K562 (cell line): ENCODE measurements around the gene ABCC1. TPM values are rescaled to one million over a fixed set of nuclear protein-coding genes. Genes with fewer than 3 reads are reported as not detected.
A peak's percentile ranks its signal among the peaks of the same experiment; 100 is the strongest.

Source experiments
- ATAC-seq: fragments of 200-7000 bp; cut with Tn5 transposase; 3 replicates; pipeline ENCODE4 v1.9.1; 2020; ENCODE audit warnings: moderate library complexity
- BruUV-seq: library from RNA; stranded (reverse); fragments of 400-500 nt; replicated peaks from 2 replicates; lab custom pipeline; 2021; lab: Mats Ljungman, UMichigan
- CTCF ChIA-PET: fragments of 300-600 bp; formaldehyde crosslinking; extraction: SDS; loops from one replicate; lab custom pipeline; 2021; ENCODE audit warnings: low intra/inter-chr PET ratio; lab: Yijun Ruan, JAX
- POLR2A ChIA-PET: fragments of 300-600, 350-650 bp; sonication (Branson Sonifier 250); formaldehyde crosslinking; extraction: SDS; loops from one replicate; lab custom pipeline; 2021; ENCODE audit warnings: antibody characterized with exemption, inconsistent platforms; lab: Yijun Ruan, JAX
- DNase-seq, 4 experiments: peaks; one replicate each; pipeline versions ENCODE4 v3.0.0 to v3.0.0-alpha.2; 2011 to 2018; ENCODE audit warnings: low spot score in 3 of 4, mixed read lengths in 3 of 4; ENCODE audit errors: extremely low read depth in 1 of 4
- FAIRE-seq: peaks from 2 replicates; lab custom pipeline; 2011; peaks lifted over from hg19 to GRCh38; lab: Jason Lieb, UNC
- H2AFZ ChIP-seq: 2 replicates; pipeline ENCODE4 v1.6.0; 2011; ENCODE audit warnings: low read depth, low read length, control low read depth, inconsistent platforms
- H3K27ac ChIP-seq: fragments of 200-600 bp; 3 replicates; pipeline ENCODE4 v1.8.0; 2011; ENCODE audit warnings: low read depth, mild to moderate bottlenecking, control low read depth, inconsistent platforms, low read length, moderate library complexity, mixed read lengths; ENCODE audit errors: extremely low read depth
- H3K27me3 ChIP-seq, 2 experiments: fragments of 300-600 bp in 1 of 2; 2 replicates in 1 of 2; 3 replicates in 1 of 2; pipeline versions ENCODE4 v1.6.0 to v1.8.0; 2011; ENCODE audit warnings: inconsistent platforms in 2 of 2, low read length in 2 of 2, mild to moderate bottlenecking in 1 of 2, mixed read lengths in 1 of 2, moderate library complexity in 1 of 2; ENCODE audit not compliant: control insufficient read depth in 2 of 2, insufficient read depth in 2 of 2
- H3K36me3 ChIP-seq: fragments of 300-600 bp; 3 replicates; pipeline ENCODE4 v1.8.0; 2011; ENCODE audit warnings: mild to moderate bottlenecking, low read length, inconsistent platforms; ENCODE audit not compliant: control insufficient read depth, insufficient read depth
- H3K4me1 ChIP-seq, 2 experiments: fragments of 200-600 bp in 1 of 2; replicated peaks in 1 of 2; 2 replicates in 1 of 2; 3 replicates in 1 of 2; pipeline versions ENCODE4 v1.5.1 to v1.8.0; 2011; ENCODE audit warnings: inconsistent platforms in 2 of 2, low read length in 2 of 2, mild to moderate bottlenecking in 1 of 2, mixed read lengths in 1 of 2, moderate library complexity in 1 of 2; ENCODE audit not compliant: control insufficient read depth in 2 of 2, insufficient read depth in 2 of 2
- H3K4me2 ChIP-seq: 2 replicates; pipeline ENCODE4 v1.6.1; 2011; ENCODE audit warnings: low read length, control low read depth, inconsistent platforms, mixed read lengths; ENCODE audit not compliant: insufficient read depth
- H3K4me3 ChIP-seq: fragments of 200-600 bp; sonication (generic), shearing (Covaris generic); 2 replicates; pipeline ENCODE4 v1.5.1; 2016; ENCODE audit warnings: control low read depth, inconsistent platforms
- H3K79me2 ChIP-seq: fragments of 200-600 bp; 3 replicates; pipeline ENCODE4 v1.8.0; 2011; ENCODE audit warnings: low read length, inconsistent platforms; ENCODE audit not compliant: control insufficient read depth, insufficient read depth
- H3K9ac ChIP-seq, 2 experiments: 2 replicates each; pipeline versions ENCODE4 v1.6.0 to v1.6.1; 2011; ENCODE audit warnings: low read depth in 2 of 2, low read length in 2 of 2, control low read depth in 1 of 2, inconsistent platforms in 1 of 2, mild to moderate bottlenecking in 1 of 2, mixed read lengths in 1 of 2; ENCODE audit not compliant: insufficient read depth in 1 of 2
- H3K9me1 ChIP-seq: one replicate; pipeline ENCODE4 v1.6.0; 2011; ENCODE audit warnings: inconsistent platforms, mild to moderate bottlenecking, low read length, moderate library complexity; ENCODE audit not compliant: control insufficient read depth, insufficient read depth
- H3K9me3 ChIP-seq: replicated peaks from 2 replicates; pipeline ENCODE4 v1.5.1; 2011; ENCODE audit warnings: low read depth, low read length, inconsistent platforms; ENCODE audit not compliant: control insufficient read depth, insufficient read depth
- H4K20me1 ChIP-seq: replicated peaks from 2 replicates; pipeline ENCODE4 v1.6.1; 2011; ENCODE audit warnings: low read length, inconsistent platforms, mixed read lengths; ENCODE audit not compliant: control insufficient read depth, insufficient read depth
- MITF ChIP-seq: IDR thresholded peaks from 2 replicates; pipeline ENCODE4 v1.6.1; 2014; ENCODE audit warnings: antibody characterized with exemption
- PHTF2 ChIP-seq: fragments of 250-450 bp; sonication (Bioruptor Pico); IDR thresholded peaks from 2 replicates; pipeline ENCODE4 v1.5.0; 2021; ENCODE audit warnings: mild to moderate bottlenecking
- SPI1 ChIP-seq: IDR thresholded peaks from 2 replicates; pipeline ENCODE4 v1.6.1; 2011; ENCODE audit warnings: low read depth, low read length, control low read depth, borderline replicate concordance
- TCF3 ChIP-seq: sonication (generic); formaldehyde crosslinking; IDR thresholded peaks from 2 replicates; pipeline ENCODE4 v1.4.0; 2020; ENCODE audit warnings: mild to moderate bottlenecking, missing genetic modification reagents
- ZNF384 ChIP-seq: IDR thresholded peaks from 2 replicates; pipeline ENCODE4 v1.6.1; 2012; ENCODE audit warnings: low read depth, low read length, improper control_type of control experiment
- WGBS: fragments of 100-300 bp; shearing (Covaris generic); methylation state at CpG from one replicate; pipeline ENCODE4 v1.1.6; 2016; ENCODE audit warnings: low coverage, mixed read lengths; ENCODE audit not compliant: insufficient coverage; ENCODE audit errors: missing lambda C conversion rate; 5-methylcytosine and 5-hydroxymethylcytosine counted together
- in situ Hi-C: fragments of 300-500 bp; cut with MboI; formaldehyde crosslinking; loops from 4 replicates; pipeline ENCODE4 v1.15.0; 2018; ENCODE audit warnings: inconsistent platforms, mixed read lengths
- intact Hi-C: fragments of 100-400 bp; cut with micrococcal nuclease; formaldehyde crosslinking; loops from 2 replicates; pipeline ENCODE4 v1.14.2; 2022
- polyA plus RNA-seq, 8 experiments: library from polyadenylated mRNA; depleted of rRNA in 4 of 8; stranded (reverse) in 5 of 8; unstranded in 3 of 8; fragments of >200 nt; fragmentation: Nextera tagmentation in 2 of 8; fragmentation: Illumina TruSeq in 1 of 8; extraction: Ambion mirVana in 2 of 8; extraction: Trizol in 1 of 8; gene quantifications; 2 replicates each; pipeline versions ENCODE4 v1.2.1 to v1.2.3, GENCODE V29; 2011 to 2014; ENCODE audit warnings: inconsistent platforms in 1 of 8, missing spikeins in 1 of 8
- total RNA-seq, 7 experiments: library from RNA; depleted of rRNA in 6 of 7; stranded (reverse); fragments of >200 nt in 6 of 7; fragmentation: Illumina TruSeq in 2 of 7; extraction: Trizol in 2 of 7; gene quantifications; 2 replicates each; pipeline versions ENCODE4 v1.2.1 to v1.2.3, GENCODE V29; 2011 to 2021; ENCODE audit warnings: low replicate concordance in 1 of 7
- TF ChIP-seq, protein P1 (sequence below), 3 experiments: fragments of 200-800 bp in 1 of 3; fragments of 250-450 bp in 1 of 3; fragments of 450-650 bp in 1 of 3; sonication (Bioruptor Pico) in 1 of 3; sonication (Bioruptor generic) in 1 of 3; formaldehyde crosslinking in 1 of 3; IDR thresholded peaks; 2 replicates each; pipeline versions ENCODE4 v1.6.1 to v1.8.0; 2016 to 2022; ENCODE audit warnings: mild to moderate bottlenecking in 2 of 3, missing genetic modification characterization in 2 of 3, missing compliant biosample characterization in 1 of 3, moderate library complexity in 1 of 3
- TF ChIP-seq, protein P2 (sequence below), 2 experiments: IDR thresholded peaks in 1 of 2; conservative IDR thresholded peaks in 1 of 2; 2 replicates each; pipeline ENCODE4 v1.6.1; 2016; ENCODE audit warnings: low read depth in 2 of 2, mild to moderate bottlenecking in 1 of 2, missing compliant biosample characterization in 1 of 2, missing genetic modification characterization in 1 of 2, moderate library complexity in 1 of 2

The ABCC1 gene
- total and polyA plus RNA-seq, 9 of the 15 experiments (the other 6 are each of a cell fraction or from before 2014, with no cell fraction given): 3.9 to 41.6 (median 10.0) TPM

- no peak for FAIRE-seq
Observed at GRCh38 chr16:16038950-16039349, 89.5 kb downstream of the ABCC1 start.

More at GRCh38 chr16:16038950-16039349, 89.5 kb downstream of the ABCC1 start:
- Histone ChIP-seq H3K4me2 (no peak overlapping the region), H3K9me3 (no peaks in the 10 kb centered on the region), H3K27me3 (no peaks in the 10 kb centered on the region), H3K79me2 (no peaks in the 10 kb centered on the region), H3K4me1 (no peaks in the 10 kb centered on the region; a peak in 1 of 5 replicates), H3K27ac (no peak overlapping the region), H3K9ac (no peak overlapping the region), H3K4me3 (no peak overlapping the region), H4K20me1 (no peaks in the 10 kb centered on the region), H3K36me3 (peaks cover 70% of the 10 kb centered on the region; the same call in 2 of the 3 replicates), H2AFZ (no peak overlapping the region), H3K9me1 (peaks cover 4% of the 10 kb centered on the region)
- no TSS peak for BruUV-seq
- in situ Hi-C loops: no loop called here
- peak; percentile 26; the same call in 1 of the 2 replicates for TF ChIP-seq SPI1
- TF ChIP-seq, protein P1, sequence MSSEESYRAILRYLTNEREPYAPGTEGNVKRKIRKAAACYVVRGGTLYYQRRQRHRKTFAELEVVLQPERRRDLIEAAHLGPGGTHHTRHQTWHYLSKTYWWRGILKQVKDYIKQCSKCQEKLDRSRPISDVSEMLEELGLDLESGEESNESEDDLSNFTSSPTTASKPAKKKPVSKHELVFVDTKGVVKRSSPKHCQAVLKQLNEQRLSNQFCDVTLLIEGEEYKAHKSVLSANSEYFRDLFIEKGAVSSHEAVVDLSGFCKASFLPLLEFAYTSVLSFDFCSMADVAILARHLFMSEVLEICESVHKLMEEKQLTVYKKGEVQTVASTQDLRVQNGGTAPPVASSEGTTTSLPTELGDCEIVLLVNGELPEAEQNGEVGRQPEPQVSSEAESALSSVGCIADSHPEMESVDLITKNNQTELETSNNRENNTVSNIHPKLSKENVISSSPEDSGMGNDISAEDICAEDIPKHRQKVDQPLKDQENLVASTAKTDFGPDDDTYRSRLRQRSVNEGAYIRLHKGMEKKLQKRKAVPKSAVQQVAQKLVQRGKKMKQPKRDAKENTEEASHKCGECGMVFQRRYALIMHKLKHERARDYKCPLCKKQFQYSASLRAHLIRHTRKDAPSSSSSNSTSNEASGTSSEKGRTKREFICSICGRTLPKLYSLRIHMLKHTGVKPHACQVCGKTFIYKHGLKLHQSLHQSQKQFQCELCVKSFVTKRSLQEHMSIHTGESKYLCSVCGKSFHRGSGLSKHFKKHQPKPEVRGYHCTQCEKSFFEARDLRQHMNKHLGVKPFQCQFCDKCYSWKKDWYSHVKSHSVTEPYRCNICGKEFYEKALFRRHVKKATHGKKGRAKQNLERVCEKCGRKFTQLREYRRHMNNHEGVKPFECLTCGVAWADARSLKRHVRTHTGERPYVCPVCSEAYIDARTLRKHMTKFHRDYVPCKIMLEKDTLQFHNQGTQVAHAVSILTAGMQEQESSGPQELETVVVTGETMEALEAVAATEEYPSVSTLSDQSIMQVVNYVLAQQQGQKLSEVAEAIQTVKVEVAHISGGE (CRISPR knock-in tag; IDR thresholded peaks at IDR 0.05): peak in 1 of 3 experiments; percentile 66; a peak in 2 of 6 replicates
- 0 out of 2 replicates have a peak, but pooled peaks have one; percentile 25 for TF ChIP-seq ZNF384
- TF ChIP-seq PHTF2: no peak
- TF ChIP-seq TCF3 (CRISPR knock-in tag): 0 out of 2 replicates have a peak, but pooled peaks have one; percentile 12
- no peak for TF ChIP-seq MITF
- TF ChIP-seq, protein P2, sequence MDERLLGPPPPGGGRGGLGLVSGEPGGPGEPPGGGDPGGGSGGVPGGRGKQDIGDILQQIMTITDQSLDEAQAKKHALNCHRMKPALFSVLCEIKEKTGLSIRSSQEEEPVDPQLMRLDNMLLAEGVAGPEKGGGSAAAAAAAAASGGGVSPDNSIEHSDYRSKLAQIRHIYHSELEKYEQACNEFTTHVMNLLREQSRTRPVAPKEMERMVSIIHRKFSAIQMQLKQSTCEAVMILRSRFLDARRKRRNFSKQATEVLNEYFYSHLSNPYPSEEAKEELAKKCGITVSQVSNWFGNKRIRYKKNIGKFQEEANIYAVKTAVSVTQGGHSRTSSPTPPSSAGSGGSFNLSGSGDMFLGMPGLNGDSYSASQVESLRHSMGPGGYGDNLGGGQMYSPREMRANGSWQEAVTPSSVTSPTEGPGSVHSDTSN (CRISPR knock-in tag; IDR thresholded peaks at IDR 0.05; ENCODE audit: low read depth): no peak
- TF ChIP-seq, protein P2 (tag; conservative IDR thresholded peaks at IDR 0.05; ENCODE audit: low read depth): peak; percentile 37; the same call in 1 of the 2 replicates
- intact Hi-C loops: no loop called here
- ChIA-PET POLR2A (interaction anchor here (2.4 kb wide), 1 partner anchor 17 kb away, joined by 10 read pairs; no protein-coding TSS in a partner anchor), CTCF (no interaction called here)
- DNase-seq: no peak
- WGBS: 60% methylated on average over 6 of the region's 6 CpGs
- ATAC-seq: no peak
